HEK293 (cell line): ENCODE results near the gene ZNF428.

Experiments used
- CTCF ChIA-PET: fragments of 350-600 bp; formaldehyde crosslinking; extraction: SDS; loops from one replicate; lab custom pipeline; 2021; ENCODE audit warnings: antibody characterized with exemption; lab: Yijun Ruan, JAX
- POLR2A ChIA-PET: fragments of 300-600 bp; formaldehyde crosslinking; extraction: SDS; loops from one replicate; lab custom pipeline; 2020; ENCODE audit warnings: antibody characterized with exemption, inconsistent platforms; lab: Yijun Ruan, JAX
- H3K27ac ChIP-seq: fragments of 200-500 bp; sonication (Bioruptor generic); 2 replicates; pipeline ENCODE4 v1.5.1; 2014; ENCODE audit warnings: low read depth, low read length, control low read depth, inconsistent platforms; ENCODE audit errors: extremely low read depth
- H3K36me3 ChIP-seq, 2 experiments: fragments of 200-500 bp in 1 of 2; sonication (Bioruptor generic) in 1 of 2; 1 replicate in 1 of 2; 2 replicates in 1 of 2; pipeline ENCODE4 v1.5.1; 2014 to 2017; ENCODE audit warnings: inconsistent platforms in 2 of 2, low read length in 2 of 2; ENCODE audit not compliant: control insufficient read depth in 2 of 2, insufficient read depth in 1 of 2
- H3K4me1 ChIP-seq: fragments of 200-500 bp; sonication (Bioruptor generic); 2 replicates; pipeline ENCODE4 v1.5.1; 2014; ENCODE audit warnings: mild to moderate bottlenecking, low read length, inconsistent platforms; ENCODE audit not compliant: control insufficient read depth, insufficient read depth
- H3K4me3 ChIP-seq: 2 replicates; pipeline ENCODE4 v1.5.1; 2011; ENCODE audit warnings: low read depth, mild to moderate bottlenecking, control low read depth, low read length, moderate library complexity
- H3K9me3 ChIP-seq: fragments of 200-500 bp; sonication (Bioruptor generic); 2 replicates; pipeline ENCODE4 v1.5.1; 2014; ENCODE audit warnings: low read depth, low read length, inconsistent platforms; ENCODE audit not compliant: control insufficient read depth, insufficient read depth
- BCL11B ChIP-seq: fragments of 450-650 bp; formaldehyde crosslinking; IDR thresholded peaks from 2 replicates; pipeline ENCODE4 v1.5.1; 2016; ENCODE audit warnings: low read depth, missing biosample characterization, missing genetic modification characterization
- RBAK ChIP-seq: fragments of 450-650 bp; formaldehyde crosslinking; IDR thresholded peaks from 2 replicates; pipeline ENCODE4 v1.5.1; 2016; ENCODE audit warnings: missing biosample characterization, missing genetic modification characterization
- ZBTB17 ChIP-seq: fragments of 450-650 bp; formaldehyde crosslinking; IDR thresholded peaks from 2 replicates; pipeline ENCODE4 v1.5.1; 2016; ENCODE audit warnings: missing biosample characterization, missing genetic modification characterization
- ZNF16 ChIP-seq: fragments of 450-650 bp; formaldehyde crosslinking; IDR thresholded peaks from 2 replicates; pipeline ENCODE4 v1.5.1; 2016; ENCODE audit warnings: low read depth, missing biosample characterization, missing genetic modification characterization
- ZNF239 ChIP-seq: fragments of 450-650 bp; formaldehyde crosslinking; IDR thresholded peaks from 2 replicates; pipeline ENCODE4 v1.5.1; 2016; ENCODE audit warnings: missing biosample characterization, missing genetic modification characterization
- ZNF248 ChIP-seq: fragments of 450-650 bp; formaldehyde crosslinking; IDR thresholded peaks from 2 replicates; pipeline ENCODE4 v1.5.1; 2017; ENCODE audit warnings: missing biosample characterization, missing genetic modification characterization
- ZNF311 ChIP-seq: fragments of 450-650 bp; formaldehyde crosslinking; IDR thresholded peaks from 2 replicates; pipeline ENCODE4 v1.5.1; 2017; ENCODE audit warnings: missing biosample characterization, missing genetic modification characterization, borderline replicate concordance
- ZNF423 ChIP-seq: fragments of 450-650 bp; formaldehyde crosslinking; IDR thresholded peaks from 2 replicates; pipeline ENCODE4 v1.5.1; 2016; ENCODE audit warnings: missing biosample characterization, missing genetic modification characterization
- ZNF544 ChIP-seq: fragments of 450-650 bp; formaldehyde crosslinking; IDR thresholded peaks from 2 replicates; pipeline ENCODE4 v1.5.0; 2017; ENCODE audit warnings: missing biosample characterization, missing genetic modification characterization
- ZNF621 ChIP-seq: fragments of 450-650 bp; formaldehyde crosslinking; IDR thresholded peaks from 2 replicates; pipeline ENCODE4 v1.5.1; 2017; ENCODE audit warnings: missing biosample characterization, missing genetic modification characterization
- ZNF777 ChIP-seq: fragments of 450-650 bp; formaldehyde crosslinking; IDR thresholded peaks from 2 replicates; pipeline ENCODE4 v1.5.1; 2017; ENCODE audit warnings: missing biosample characterization, missing genetic modification characterization, borderline replicate concordance
- TF ChIP-seq, protein P1 (sequence below): fragments of 450-650 bp; formaldehyde crosslinking; IDR thresholded peaks from 2 replicates; pipeline ENCODE4 v1.5.1; 2017; ENCODE audit warnings: missing biosample characterization, missing genetic modification characterization
- TF ChIP-seq, protein P2 (sequence below): fragments of 450-650 bp; formaldehyde crosslinking; IDR thresholded peaks from 2 replicates; pipeline ENCODE4 v1.5.1; 2016; ENCODE audit warnings: missing biosample characterization, missing genetic modification characterization, borderline replicate concordance
- TF ChIP-seq, protein P3 (sequence below): fragments of 450-650 bp; formaldehyde crosslinking; IDR thresholded peaks from 2 replicates; pipeline ENCODE4 v1.5.1; 2017; ENCODE audit warnings: missing biosample characterization, missing genetic modification characterization
- TF ChIP-seq, protein P4 (sequence below): fragments of 450-650 bp; formaldehyde crosslinking; IDR thresholded peaks from 2 replicates; pipeline ENCODE4 v1.5.1; 2017; ENCODE audit warnings: missing biosample characterization, missing genetic modification characterization
- TF ChIP-seq, protein P5 (sequence below): fragments of 450-650 bp; formaldehyde crosslinking; IDR thresholded peaks from 2 replicates; pipeline ENCODE4 v1.5.1; 2016; ENCODE audit warnings: missing biosample characterization, missing genetic modification characterization

ZNF428 gene

DNA sequence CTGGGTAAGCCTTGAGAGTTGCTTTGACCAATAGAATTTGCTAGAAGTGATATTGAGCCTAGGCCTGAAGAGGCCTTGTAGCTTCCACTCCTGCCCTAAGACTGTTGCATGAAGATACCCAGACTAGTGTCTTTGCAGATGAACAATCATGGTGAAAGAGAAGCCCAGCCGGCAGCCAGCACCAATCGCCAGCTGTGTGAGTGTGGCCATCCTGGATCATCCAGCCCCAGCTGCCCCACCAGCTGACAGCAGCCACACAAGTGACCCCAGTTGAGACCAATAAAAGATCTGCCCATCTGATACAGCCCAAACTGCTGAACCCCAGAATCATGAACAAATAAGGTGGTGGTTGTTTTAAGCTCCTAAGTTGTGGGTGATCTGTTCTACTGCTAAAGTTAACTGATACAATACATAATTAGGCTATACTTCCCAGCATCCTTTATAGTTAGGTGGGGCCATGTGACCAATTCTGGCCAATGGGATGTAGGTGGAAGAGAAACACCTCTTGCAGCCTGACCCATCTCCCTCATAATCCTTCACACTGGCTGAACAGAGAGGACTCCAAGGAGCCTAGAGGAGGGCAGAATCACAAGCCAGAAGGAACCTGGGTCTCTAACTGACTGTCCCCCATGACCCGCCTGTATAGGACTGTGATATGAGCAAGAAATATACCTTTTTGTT, 9.4 kb upstream of the ZNF428 start:
- Histone ChIP-seq H3K36me3 (peaks cover 5 to 15% of the 10 kb centered on the region in 2 experiments), H3K4me3 (no peak overlapping the region), H3K27ac (no peak overlapping the region), H3K4me1 (no peaks in the 10 kb centered on the region), H3K9me3 (no peaks in the 10 kb centered on the region)
- ChIA-PET CTCF (interaction anchor here (0.8 to 1.7 kb wide), 5 partner anchors 9 to 87 kb away, joined by 3 to 7 read pairs (median 4); no protein-coding TSS in a partner anchor), POLR2A (interaction anchor here (0.8 to 1.4 kb wide), 6 partner anchors 9 to 198 kb away, joined by 3 to 6 read pairs (median 3); partner anchors contain the start of genes CADM4, IRGQ, ZNF283 and ZNF428)
- peak; percentile 84 for TF ChIP-seq ZBTB17 (tag by site-specific recombination)
- no peak for TF ChIP-seq ZNF621 (tag by site-specific recombination)

DNA sequence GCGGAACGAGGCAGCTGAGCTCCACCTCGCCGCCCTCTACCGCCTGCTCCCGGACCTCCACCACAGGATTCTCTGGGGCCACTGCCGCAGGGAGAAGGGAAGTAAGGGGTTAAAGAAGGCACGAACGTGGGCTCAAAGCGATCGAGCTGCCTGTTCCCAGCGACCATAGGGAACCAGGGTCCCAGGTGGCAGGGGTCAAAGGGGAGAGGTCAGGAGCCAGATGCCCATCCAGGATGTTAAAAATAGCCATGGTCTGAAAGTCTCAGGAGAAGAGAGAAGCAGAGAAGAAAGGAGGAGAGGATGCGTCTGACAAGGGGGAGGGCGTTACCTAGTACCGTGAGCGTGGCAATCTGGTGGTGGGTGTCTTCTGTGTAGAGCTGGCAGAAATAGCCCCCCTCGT, 7.4 kb upstream of the ZNF428 start:
- no peak overlapping the region for H3K4me3 ChIP-seq
- H3K27ac ChIP-seq = no peak overlapping the region
- ChIA-PET POLR2A (interaction anchor here (1.3 to 1.6 kb wide), 2 partner anchors 27 to 76 kb away, joined by 3 to 5 read pairs; no protein-coding TSS in a partner anchor), CTCF (interaction anchor here (0.8 to 1.0 kb wide), 3 partner anchors 16 to 72 kb away, joined by 3 to 4 read pairs (median 3); no protein-coding TSS in a partner anchor)
- H3K9me3 ChIP-seq = no peaks in the 10 kb centered on the region
- H3K36me3 ChIP-seq = peaks cover 5 to 17% of the 10 kb centered on the region in 2 experiments
- no peaks in the 10 kb centered on the region for H3K4me1 ChIP-seq
- TF ChIP-seq BCL11B (0 out of 2 replicates have a peak, but pooled peaks have one; percentile 62), ZNF777 (tag by site-specific recombination) (peak; percentile 34; the same call in 1 of the 2 replicates), ZNF16 (tag by site-specific recombination) (no peak), ZNF239 (tag by site-specific recombination) (no peak), ZNF423 (tag by site-specific recombination) (no peak), RBAK (no peak), ZNF544 (tag by site-specific recombination) (no peak), ZNF311 (tag by site-specific recombination) (no peak), ZNF248 (no peak)
- TF ChIP-seq, protein P1, sequence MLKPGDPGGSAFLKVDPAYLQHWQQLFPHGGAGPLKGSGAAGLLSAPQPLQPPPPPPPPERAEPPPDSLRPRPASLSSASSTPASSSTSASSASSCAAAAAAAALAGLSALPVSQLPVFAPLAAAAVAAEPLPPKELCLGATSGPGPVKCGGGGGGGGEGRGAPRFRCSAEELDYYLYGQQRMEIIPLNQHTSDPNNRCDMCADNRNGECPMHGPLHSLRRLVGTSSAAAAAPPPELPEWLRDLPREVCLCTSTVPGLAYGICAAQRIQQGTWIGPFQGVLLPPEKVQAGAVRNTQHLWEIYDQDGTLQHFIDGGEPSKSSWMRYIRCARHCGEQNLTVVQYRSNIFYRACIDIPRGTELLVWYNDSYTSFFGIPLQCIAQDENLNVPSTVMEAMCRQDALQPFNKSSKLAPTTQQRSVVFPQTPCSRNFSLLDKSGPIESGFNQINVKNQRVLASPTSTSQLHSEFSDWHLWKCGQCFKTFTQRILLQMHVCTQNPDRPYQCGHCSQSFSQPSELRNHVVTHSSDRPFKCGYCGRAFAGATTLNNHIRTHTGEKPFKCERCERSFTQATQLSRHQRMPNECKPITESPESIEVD (tag by site-specific recombination) = no peak
- TF ChIP-seq, protein P2, sequence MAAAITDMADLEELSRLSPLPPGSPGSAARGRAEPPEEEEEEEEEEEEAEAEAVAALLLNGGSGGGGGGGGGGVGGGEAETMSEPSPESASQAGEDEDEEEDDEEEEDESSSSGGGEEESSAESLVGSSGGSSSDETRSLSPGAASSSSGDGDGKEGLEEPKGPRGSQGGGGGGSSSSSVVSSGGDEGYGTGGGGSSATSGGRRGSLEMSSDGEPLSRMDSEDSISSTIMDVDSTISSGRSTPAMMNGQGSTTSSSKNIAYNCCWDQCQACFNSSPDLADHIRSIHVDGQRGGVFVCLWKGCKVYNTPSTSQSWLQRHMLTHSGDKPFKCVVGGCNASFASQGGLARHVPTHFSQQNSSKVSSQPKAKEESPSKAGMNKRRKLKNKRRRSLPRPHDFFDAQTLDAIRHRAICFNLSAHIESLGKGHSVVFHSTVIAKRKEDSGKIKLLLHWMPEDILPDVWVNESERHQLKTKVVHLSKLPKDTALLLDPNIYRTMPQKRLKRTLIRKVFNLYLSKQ (tag by site-specific recombination) = no peak
- TF ChIP-seq, protein P3, sequence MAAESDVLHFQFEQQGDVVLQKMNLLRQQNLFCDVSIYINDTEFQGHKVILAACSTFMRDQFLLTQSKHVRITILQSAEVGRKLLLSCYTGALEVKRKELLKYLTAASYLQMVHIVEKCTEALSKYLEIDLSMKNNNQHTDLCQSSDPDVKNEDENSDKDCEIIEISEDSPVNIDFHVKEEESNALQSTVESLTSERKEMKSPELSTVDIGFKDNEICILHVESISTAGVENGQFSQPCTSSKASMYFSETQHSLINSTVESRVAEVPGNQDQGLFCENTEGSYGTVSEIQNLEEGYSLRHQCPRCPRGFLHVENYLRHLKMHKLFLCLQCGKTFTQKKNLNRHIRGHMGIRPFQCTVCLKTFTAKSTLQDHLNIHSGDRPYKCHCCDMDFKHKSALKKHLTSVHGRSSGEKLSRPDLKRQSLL (tag by site-specific recombination) = no peak
- TF ChIP-seq, protein P4, sequence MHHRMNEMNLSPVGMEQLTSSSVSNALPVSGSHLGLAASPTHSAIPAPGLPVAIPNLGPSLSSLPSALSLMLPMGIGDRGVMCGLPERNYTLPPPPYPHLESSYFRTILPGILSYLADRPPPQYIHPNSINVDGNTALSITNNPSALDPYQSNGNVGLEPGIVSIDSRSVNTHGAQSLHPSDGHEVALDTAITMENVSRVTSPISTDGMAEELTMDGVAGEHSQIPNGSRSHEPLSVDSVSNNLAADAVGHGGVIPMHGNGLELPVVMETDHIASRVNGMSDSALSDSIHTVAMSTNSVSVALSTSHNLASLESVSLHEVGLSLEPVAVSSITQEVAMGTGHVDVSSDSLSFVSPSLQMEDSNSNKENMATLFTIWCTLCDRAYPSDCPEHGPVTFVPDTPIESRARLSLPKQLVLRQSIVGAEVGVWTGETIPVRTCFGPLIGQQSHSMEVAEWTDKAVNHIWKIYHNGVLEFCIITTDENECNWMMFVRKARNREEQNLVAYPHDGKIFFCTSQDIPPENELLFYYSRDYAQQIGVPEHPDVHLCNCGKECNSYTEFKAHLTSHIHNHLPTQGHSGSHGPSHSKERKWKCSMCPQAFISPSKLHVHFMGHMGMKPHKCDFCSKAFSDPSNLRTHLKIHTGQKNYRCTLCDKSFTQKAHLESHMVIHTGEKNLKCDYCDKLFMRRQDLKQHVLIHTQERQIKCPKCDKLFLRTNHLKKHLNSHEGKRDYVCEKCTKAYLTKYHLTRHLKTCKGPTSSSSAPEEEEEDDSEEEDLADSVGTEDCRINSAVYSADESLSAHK (tag by site-specific recombination) = no peak
- TF ChIP-seq, protein P5, sequence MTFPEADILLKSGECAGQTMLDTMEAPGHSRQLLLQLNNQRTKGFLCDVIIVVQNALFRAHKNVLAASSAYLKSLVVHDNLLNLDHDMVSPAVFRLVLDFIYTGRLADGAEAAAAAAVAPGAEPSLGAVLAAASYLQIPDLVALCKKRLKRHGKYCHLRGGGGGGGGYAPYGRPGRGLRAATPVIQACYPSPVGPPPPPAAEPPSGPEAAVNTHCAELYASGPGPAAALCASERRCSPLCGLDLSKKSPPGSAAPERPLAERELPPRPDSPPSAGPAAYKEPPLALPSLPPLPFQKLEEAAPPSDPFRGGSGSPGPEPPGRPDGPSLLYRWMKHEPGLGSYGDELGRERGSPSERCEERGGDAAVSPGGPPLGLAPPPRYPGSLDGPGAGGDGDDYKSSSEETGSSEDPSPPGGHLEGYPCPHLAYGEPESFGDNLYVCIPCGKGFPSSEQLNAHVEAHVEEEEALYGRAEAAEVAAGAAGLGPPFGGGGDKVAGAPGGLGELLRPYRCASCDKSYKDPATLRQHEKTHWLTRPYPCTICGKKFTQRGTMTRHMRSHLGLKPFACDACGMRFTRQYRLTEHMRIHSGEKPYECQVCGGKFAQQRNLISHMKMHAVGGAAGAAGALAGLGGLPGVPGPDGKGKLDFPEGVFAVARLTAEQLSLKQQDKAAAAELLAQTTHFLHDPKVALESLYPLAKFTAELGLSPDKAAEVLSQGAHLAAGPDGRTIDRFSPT = peak; percentile 34; the same call in 1 of the 2 replicates
